ENCODE data around the gene HIPK3.

GRCh38 chr11:33257897-33258630 lies 883 bp downstream of the HIPK3 start:
- TF ChIP-seq, protein P1, sequence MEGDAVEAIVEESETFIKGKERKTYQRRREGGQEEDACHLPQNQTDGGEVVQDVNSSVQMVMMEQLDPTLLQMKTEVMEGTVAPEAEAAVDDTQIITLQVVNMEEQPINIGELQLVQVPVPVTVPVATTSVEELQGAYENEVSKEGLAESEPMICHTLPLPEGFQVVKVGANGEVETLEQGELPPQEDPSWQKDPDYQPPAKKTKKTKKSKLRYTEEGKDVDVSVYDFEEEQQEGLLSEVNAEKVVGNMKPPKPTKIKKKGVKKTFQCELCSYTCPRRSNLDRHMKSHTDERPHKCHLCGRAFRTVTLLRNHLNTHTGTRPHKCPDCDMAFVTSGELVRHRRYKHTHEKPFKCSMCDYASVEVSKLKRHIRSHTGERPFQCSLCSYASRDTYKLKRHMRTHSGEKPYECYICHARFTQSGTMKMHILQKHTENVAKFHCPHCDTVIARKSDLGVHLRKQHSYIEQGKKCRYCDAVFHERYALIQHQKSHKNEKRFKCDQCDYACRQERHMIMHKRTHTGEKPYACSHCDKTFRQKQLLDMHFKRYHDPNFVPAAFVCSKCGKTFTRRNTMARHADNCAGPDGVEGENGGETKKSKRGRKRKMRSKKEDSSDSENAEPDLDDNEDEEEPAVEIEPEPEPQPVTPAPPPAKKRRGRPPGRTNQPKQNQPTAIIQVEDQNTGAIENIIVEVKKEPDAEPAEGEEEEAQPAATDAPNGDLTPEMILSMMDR (IDR thresholded peaks at IDR 0.05; ENCODE audit: insufficient read depth, low read depth, low read length) = no peak
- no peak for TF ChIP-seq EZH2 (IDR thresholded peaks at IDR 0.05; ENCODE audit: insufficient read depth, low read length)
